Dermis blood vessel endothelial cell (primary cell): ENCODE measurements around the gene SDR42E1. TPM values are rescaled to one million over a fixed set of nuclear protein-coding genes. Genes with fewer than 3 reads are reported as not detected.
"Not testable (repeated sequence)": the region's sequence is repeated elsewhere in the genome, so short reads cannot be mapped to it uniquely, and the experiment has no call there.

ENCODE experiments used
- DNase-seq: peaks from one replicate; pipeline ENCODE4 v3.0.0; 2010
- total RNA-seq: library from RNA; depleted of rRNA; stranded (reverse); fragments of >200 nt; gene quantifications from 2 replicates; pipeline ENCODE4 v1.2.3, GENCODE V29; 2014

SDR42E1 gene
- total RNA-seq, 1 donor from 2014 or later: 8.7 TPM

- DNase-seq: no peak
Measured at GRCh38 chr16:82037251-82037650, 26.0 kb upstream of the SDR42E1 start.

GRCh38 chr16:82034981-82035612 lies 23.8 kb upstream of the SDR42E1 start, which contains the start of gene HSD17B2:
TSS of gene HSD17B2 (plus strand) at chr16:82035253. CDS start at chr16:82035425, 172 bp downstream.
- DNase-seq: peak; percentile 69

GRCh38 chr16:82033683-82034300 lies 22.5 kb upstream of the SDR42E1 start:
- peak; percentile 60 for DNase-seq

GRCh38 chr16:82033006-82033405 lies 21.7 kb upstream of the SDR42E1 start:
- DNase-seq: no peak

- DNase-seq: peak; percentile 85
Measured at GRCh38 chr16:82031116-82032084, 20.1 kb upstream of the SDR42E1 start.

- no peak for DNase-seq
Measured at GRCh38 chr16:82027629-82028064, 16.4 kb upstream of the SDR42E1 start.

- no peak for DNase-seq
Measured at GRCh38 chr16:82024883-82025282, 13.6 kb upstream of the SDR42E1 start.

- DNase-seq: no peak
Measured at GRCh38 chr16:82024316-82024715, 13.0 kb upstream of the SDR42E1 start.

- no peak for DNase-seq
Measured at GRCh38 chr16:82023206-82023605, 11.9 kb upstream of the SDR42E1 start.

- no peak for DNase-seq
Measured at GRCh38 chr16:82020051-82020450, 8.8 kb upstream of the SDR42E1 start.

GRCh38 chr16:82019535-82019934 lies 8.3 kb upstream of the SDR42E1 start:
- no peak for DNase-seq

- DNase-seq: no peak
Measured at GRCh38 chr16:82017911-82018568, 6.8 kb upstream of the SDR42E1 start.

- no peak for DNase-seq
Measured at GRCh38 chr16:82016964-82017363, 5.7 kb upstream of the SDR42E1 start.

GRCh38 chr16:82016263-82016662 lies 5.0 kb upstream of the SDR42E1 start:
- peak; percentile 84 for DNase-seq

GRCh38 chr16:82013139-82013538 lies 1.9 kb upstream of the SDR42E1 start:
- DNase-seq: no peak

- no peak for DNase-seq
Measured at GRCh38 chr16:82010649-82011048, 621 bp downstream of the SDR42E1 start.

- not testable (repeated sequence) for DNase-seq
Measured at GRCh38 chr16:82009789-82010188, 1.5 kb downstream of the SDR42E1 start.

- no peak for DNase-seq
Measured at GRCh38 chr16:82008957-82009592, 2.2 kb downstream of the SDR42E1 start.

- DNase-seq: no peak
Measured at GRCh38 chr16:82007189-82007588, 4.1 kb downstream of the SDR42E1 start.

GRCh38 chr16:82006036-82006435 lies 5.2 kb downstream of the SDR42E1 start:
- DNase-seq: no peak

- peak; percentile 59 for DNase-seq
Measured at GRCh38 chr16:82005027-82005830, 6.0 kb downstream of the SDR42E1 start.
